ENCODE results near the gene MPIG6B.
"Not testable (repeated sequence)": the region's sequence is repeated elsewhere in the genome, so short reads cannot be mapped to it uniquely, and the experiment has no call there.

Gene MPIG6B

DNA sequence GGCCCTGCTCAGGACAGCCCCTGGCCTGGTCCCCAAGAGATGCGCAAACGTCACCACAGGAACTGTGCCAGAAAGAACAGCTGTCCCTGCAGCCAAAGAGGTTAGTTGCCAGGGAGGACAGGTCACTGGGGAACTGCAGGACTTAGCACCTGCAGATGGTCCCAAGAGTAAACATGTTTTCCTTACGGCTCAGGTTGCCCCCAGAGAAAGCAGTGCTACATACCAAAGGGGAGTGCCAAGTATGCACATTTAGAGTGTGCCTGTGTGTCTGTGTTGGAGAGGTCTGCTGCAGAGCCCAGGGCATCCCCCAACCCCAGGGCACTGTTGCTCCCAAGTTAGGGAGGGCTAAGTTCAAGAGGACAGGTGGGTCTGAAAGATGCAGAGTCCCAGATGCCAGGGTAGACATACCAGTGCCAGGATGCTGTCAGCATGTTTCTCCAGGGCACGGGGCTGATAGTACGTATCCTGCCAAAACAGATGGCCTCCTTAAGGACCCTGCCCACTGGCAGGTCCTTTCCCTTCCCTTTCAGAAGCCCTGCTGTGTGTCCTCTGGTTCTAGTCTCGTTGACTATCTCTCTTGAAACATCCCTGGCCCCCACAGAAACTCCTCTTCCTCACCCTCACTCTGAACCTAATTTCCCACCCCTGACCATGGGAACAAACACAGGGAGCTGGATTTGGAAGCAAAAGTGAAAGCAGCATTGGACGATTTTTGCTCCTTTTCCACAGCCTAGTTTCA lies 21.3 kb upstream of the MPIG6B start:
- peak; percentile 69 for DNase-seq

DNA sequence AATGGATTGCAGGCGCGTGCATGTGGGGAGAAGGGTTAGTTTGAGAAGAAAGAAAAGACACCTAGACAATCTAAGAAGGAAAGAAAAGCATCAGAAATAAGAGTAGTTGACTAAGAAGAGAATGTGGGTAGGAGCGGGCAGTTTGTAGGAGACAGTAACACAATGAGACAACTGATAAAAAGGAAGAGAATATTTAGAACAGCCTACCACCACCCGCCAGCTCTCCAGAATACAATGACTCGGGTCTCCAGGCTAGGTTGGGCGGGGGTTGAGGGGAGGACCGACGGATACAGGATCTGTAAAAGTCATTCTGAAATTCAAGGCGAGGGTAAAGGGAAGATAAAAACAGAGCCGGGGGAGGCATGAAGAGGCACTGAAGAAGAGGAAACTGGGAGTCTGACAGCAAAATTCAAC lies 20.8 kb upstream of the MPIG6B start:
- peak; percentile 40 for DNase-seq

DNA sequence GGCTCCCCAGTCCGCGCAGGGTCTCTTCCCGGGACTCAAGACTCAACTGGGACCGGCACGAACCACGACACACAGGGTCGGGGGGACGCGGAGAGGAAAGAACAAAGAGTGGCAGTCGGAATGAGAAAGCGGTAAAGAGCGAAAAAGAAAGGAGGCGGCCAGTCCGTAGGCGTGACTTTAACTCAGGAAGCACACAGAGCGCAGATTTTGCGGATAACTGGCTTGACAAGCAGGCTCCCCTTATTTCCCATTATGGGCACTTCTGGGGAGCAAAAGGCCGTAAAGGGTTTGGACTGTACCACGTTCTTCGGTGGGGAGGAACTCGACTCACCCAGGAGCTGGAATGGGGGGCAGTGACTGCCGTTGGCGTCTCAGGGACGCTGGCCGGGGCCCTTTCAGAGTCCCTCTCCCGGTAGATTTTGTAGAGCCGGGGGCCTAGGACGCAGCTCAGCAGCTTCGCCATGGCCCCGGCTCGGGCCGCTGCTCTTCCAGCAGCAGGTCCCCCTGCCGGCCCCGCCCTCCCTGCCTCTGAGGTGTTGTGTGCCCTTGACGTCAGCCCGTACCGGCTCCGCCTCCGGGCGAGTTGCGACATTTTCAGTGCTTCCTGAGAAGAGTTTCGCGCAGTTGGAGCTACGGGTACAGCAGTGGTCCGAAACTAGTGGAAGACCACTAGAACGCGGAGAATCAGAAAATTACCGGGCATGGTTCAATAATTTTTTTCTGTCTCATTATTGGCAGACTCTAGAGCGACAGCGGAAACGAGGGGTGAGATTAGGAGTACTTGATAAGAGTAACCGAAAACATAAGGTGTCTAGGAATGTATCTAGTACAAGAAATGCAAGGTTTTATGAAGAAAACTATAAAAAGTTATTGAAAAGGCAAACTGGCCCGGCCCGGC lies 20.1 kb upstream of the MPIG6B start, which contains the start of gene ABHD16A:
ABHD16A (minus strand) TSS at position 506 of the 898 bp plus-strand sequence; CDS start at position 463, 43 bp downstream.
- DNase-seq = peak; percentile 98

DNA sequence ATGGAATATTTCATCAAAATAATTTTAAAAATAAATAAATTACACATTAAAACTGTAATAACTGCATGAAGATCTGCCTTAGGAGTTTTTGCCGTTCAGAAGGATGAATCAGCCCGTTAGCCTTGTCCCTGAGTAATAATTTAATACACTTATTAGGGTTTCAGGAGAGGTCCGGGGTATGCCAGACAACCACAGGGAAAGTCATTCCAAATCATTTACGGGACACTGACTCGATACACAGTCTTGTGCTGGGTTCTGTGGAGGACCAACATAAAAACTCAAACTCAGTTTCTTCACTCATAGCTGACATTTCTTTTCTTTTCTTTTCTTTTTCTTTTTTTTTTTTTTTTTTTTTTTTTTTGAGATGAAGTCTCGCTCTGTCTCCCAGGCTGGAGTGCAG lies 17.2 kb upstream of the MPIG6B start:
- DNase-seq = no peak

DNA sequence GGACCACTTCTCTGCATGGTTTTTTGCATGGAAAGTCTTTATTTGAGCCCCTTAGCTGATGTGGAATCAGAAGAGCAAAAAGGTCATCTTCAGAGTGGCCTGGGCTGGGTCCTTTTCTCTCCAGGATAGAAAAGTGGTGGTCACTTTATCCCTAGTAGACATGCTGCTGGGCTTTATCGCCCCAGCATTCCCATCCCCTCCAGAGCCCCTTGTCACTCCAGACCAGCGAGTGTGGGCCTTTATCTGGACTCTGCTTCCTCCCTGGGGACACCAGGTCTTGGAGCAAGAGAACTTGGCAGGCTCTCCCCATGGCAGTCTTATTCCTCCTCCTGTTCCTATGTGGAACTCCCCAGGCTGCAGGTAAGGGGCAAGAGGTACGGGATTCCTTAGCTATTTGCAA lies 16.6 kb upstream of the MPIG6B start, which contains the start of gene LY6G6F:
LY6G6F (plus strand) TSS at position 268 of the 400 bp plus-strand sequence; CDS start at position 309, 41 bp downstream.
- no peak for DNase-seq

DNA sequence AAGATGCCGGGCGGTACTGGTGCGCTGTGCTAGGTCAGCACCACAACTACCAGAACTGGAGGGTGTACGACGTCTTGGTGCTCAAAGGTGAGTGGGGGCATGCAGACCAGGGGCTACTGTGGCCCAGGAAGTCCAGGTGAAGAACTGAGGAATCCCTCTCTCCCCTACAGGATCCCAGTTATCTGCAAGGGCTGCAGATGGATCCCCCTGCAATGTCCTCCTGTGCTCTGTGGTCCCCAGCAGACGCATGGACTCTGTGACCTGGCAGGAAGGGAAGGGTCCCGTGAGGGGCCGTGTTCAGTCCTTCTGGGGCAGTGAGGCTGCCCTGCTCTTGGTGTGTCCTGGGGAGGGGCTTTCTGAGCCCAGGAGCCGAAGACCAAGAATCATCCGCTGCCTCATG lies 15.5 kb upstream of the MPIG6B start:
- DNase-seq = no peak

DNA sequence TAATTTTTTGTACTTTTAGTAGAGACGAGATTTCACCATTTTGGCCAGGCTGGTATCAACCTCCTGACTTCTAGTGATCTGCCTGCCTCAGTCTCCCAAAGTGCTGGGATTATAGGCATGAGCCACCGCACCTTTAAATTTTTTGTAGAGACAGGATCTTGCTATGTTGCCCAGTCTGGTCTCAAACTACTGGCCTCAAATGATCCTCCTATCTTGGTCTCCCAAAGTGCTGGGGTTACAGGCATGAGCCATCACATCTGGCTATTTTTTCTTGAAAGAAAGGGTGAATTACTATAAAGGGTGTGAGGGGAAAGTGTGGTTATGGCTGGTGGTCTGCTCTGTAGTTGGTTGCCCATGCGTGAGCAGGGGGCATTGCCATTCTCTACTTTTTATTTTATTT lies 14.9 kb upstream of the MPIG6B start:
- DNase-seq = no peak

DNA sequence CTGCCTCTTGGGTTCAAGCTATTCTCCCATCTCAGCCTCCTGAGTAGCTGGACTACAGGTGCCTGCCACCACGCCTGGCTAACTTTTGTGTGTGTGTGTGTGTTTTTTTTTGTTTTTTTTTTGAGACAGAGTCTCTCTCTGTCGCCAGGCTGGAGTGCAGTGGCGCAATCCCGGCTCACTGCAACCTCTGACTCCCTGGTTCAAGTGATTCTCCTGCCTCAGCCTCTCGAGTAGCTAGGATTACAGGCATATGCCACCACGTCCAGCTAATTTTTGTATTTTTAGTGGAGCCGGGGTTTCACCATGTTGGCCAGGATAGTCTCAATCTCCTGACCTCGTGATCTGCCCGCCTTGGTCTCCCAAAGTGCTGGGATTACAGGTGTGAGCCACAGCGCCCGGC lies 14.0 kb upstream of the MPIG6B start:
- DNase-seq = not testable (repeated sequence)

DNA sequence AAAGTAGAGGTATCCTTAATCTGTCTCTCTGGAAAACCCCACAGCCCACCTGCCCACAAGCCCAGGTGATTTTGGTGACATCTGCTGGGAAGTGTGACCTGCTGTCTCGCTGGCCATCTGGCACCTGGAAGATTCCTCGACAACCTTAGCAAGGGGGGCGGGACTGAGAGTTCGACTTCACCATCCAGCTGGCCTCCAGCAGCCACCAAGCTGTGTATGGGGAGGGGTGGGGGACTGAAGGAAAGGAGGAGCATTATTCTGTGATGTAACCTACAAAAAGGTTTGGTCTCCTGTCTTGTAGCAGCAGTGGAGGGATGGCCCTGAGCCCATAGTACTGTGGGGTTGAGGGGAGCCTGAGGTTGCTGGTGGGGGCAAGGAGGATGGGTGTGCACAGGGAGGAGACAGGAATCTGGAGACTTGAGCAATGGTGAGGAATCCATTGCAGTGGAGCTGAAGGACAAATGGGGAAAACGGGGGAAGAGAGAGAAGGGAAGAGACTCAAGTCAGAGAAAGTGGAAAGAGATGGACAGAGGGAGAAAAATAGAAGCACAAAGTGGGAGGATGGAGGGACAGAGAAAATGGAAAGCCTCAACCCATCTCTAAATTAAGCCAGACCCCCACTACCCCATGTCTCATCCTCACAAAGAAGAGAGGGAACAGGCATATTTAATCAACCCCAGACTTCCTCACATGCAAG lies 12.5 kb upstream of the MPIG6B start:
- DNase-seq = no peak

DNA sequence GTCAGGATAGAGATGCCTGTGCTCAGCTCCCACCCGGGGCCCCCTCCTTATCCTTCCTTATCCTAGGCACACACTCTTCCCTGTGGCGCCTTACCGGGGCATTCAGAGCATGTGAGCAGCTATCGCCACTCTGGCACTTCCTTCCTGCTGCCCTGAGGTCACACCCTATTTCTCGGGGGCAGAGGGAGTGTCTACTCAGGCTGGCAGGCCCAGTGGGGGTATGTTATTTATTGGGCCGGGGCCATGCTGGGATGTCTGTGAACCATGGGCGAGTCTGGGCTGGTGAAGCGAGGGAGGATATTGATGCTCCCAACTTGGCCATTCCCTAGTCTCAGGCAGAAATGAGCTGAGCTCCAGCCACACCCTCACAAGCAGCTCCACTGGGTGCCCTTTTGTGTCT lies 11.9 kb upstream of the MPIG6B start:
- no peak for DNase-seq

DNA sequence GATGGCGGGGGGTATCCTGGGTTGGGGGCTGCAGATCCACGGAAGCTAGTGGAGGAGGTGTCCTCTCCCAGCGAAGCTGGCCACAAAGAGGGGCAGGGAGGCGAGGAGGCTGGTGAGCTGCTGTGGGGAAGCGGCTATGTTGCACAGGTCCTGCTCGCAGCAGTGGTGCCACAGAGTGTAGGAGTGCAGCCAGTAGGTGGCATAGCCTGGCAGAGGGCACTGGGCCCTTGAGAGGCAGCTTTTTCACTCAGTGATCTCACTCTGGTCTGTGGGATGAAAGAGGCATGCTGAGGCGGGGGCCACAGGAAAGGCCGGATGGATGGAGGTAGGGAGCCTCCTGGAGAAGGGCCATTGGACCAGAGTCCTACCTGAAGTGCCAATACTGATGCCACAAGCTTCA lies 10.9 kb upstream of the MPIG6B start:
- no peak for DNase-seq

DNA sequence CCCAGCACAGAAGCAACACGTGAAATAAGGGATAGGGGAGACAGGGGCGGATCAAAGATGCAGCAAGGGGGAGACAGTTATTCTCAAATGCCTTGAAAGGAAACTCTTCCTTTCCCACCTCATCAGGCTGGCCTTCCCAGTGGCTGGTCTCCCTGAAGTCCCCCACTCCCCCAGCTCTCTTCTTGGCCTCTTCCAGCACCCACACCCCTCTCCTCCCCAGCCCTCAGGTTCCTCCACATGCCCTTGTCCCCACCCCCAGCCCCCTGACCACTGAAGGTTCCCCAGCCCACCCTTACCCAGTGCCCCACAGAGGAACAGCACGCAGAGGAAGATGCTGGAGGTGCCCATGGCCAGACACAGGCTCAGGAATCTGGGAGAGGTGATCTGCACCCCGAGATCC lies 9.7 kb upstream of the MPIG6B start:
- no peak for DNase-seq

DNA sequence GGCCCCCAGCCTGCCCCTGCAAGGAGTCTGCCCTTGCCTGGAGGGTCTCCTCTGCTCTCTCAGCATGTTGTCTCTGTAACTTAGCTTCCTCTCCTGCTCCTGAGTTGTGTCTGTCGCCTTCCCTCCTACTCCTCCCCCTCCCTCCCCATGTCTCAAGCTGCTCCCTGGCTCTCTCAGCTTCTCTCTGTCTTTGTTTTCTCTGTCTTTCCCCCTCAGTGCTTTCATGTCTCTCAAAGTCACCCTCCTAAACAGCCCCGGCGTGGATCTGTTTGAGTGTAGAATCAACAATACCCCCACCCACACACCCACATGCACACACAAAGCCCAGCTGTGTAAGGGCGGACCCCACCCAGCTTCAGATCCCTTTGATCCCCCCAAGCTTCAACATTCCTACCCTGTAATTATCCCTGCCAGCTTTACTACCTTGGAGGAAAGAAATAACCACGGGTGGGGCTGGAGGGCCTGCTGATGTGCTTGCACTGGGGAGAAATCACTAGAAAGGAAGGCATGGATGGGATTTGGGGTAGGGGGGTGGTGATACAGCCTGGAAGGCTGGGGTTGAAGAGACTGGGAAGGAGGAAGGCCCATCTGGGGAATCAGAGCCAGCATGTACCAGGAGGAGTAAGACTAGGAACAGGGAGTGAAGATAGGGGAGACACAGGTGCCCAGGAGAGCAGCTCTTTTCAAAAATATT lies 9.0 kb upstream of the MPIG6B start:
- DNase-seq = peak; percentile 41

DNA sequence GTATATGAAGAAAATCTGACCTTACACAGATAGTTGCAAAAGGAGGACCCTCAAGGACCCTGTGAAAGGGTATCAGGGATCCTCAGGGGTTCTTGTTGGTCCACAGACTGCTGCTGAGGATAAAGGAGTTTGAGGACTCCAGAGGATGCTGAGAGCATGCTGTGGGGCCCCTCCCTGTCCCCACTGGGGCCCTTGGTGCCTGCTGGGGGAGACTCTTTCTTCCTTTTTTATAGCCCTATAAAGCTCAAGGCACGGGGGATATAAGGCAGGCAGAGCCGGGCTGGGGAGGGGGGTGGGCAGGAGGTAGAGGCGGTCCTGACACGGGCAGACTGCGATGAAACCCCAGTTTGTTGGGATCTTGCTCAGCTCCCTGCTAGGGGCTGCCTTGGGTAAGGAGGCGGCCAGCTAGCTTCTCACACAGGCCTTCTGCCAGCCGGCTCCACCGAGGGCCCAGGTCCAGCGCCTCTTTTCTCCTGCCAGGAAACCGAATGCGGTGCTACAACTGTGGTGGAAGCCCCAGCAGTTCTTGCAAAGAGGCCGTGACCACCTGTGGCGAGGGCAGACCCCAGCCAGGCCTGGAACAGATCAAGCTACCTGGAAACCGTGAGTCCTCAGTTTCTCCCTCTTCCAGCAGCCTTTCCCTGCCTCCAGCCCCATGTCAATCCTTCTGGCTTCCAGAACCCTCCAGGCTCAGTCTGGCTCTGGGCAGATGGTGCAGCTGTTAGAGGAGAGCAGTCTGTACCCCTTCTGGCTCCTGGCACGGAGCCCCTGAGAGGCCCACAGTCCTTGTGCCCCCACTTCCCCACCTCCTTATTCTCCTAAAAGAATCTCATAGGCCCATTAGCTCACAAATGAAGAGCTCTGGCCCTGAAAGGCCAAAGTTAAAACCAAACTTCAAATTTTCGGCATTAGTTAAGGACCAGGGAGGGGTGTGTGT lies 7.9 kb upstream of the MPIG6B start, which contains the start of gene LY6G6D:
LY6G6D (plus strand) TSS at position 327 of the 937 bp plus-strand sequence; CDS start at position 335, 8 bp downstream.
- DNase-seq = no peak

DNA sequence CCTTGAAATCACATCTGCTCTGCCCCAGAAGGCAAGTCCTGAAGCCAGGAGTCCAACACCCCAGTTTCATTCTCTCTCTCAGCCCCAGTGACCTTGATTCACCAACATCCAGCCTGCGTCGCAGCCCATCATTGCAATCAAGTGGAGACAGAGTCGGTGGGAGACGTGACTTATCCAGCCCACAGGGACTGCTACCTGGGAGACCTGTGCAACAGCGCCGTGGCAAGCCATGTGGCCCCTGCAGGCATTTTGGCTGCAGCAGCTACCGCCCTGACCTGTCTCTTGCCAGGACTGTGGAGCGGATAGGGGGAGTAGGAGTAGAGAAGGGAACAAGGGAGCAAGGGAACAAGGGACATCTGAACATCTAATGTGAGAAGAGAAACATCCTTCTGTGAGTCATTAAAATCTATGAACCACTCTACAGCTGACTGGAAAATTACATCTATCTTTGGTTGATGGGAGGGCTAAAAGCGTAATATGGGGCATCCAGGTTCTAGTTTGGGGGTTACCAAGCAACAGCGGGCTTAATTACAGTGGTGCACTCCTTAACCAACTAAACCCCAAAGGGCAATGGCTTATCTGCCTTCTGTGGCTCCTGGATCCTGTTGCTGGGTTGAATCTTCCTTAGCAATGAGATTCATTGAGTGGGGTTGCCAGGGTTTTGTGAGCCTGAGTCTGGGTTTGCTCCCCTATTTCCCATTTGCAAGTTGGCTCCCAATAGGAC lies 5.5 kb upstream of the MPIG6B start:
- DNase-seq = no peak

DNA sequence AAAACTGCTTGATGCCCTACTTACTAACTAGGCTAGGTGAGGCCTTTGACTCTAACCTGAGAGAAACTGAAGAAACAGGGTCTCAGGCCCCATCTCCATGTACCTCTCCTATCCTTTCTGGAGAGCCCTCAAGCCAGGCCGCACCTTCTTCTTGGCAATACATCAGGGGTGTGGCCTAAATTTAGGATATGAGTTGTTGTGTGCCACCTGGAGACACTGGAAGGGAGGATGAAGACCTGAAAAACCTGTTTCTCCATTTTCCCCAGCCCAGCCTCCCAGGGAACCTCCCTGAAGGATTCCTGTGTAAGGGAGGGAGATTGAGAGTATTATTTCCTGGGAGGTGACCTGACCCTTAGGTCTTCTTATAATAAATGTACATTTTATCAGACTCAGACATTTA lies 4.9 kb upstream of the MPIG6B start:
- no peak for DNase-seq

DNA sequence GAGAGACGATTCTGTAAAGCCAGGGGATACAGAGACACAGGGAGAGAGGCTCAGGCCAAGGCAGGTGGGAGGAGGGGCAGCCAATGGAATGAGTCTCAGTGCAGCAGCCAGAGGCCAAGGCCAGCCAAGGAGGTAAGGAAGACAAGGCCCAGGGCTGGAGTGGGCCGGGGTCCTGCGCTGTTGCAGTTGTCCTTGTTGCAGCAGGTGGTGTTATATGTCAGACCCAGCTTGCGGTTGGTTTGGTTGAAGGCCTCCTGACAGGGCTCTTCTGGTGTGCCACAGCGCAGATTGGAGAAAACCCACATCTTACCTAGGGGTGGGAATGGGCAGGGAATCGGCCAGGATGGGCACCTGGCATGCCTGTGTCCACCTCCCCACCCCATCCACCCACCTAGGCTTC lies 4.2 kb upstream of the MPIG6B start:
- no peak for DNase-seq

DNA sequence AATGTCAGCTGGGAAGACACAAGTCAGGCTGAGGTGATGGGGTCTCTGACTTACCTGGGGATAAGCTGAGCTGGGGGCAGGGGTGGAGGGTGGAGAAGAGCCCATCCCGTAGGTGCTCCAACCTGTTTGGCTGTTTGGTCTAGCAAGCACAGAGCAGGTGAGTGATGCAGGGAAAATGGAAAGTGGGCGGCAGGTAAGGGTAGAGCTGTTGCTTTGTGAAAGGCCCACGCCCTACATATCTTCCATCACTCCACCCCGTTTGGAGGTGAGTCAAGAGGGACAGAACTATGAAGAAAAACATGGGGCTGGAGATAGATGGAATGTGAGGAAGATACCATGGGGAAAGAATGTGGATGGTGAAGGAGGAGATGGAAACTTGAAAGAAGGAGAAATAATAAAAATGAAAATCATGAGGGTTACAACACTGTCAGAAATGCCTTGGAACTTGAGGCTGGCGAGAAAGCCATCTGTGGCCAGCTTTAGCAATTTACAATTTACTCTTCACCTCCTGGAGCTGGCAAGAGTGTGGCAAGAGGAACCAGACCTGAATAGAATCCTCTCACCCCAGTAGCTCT lies 2.9 kb upstream of the MPIG6B start:
- no peak for DNase-seq

DNA sequence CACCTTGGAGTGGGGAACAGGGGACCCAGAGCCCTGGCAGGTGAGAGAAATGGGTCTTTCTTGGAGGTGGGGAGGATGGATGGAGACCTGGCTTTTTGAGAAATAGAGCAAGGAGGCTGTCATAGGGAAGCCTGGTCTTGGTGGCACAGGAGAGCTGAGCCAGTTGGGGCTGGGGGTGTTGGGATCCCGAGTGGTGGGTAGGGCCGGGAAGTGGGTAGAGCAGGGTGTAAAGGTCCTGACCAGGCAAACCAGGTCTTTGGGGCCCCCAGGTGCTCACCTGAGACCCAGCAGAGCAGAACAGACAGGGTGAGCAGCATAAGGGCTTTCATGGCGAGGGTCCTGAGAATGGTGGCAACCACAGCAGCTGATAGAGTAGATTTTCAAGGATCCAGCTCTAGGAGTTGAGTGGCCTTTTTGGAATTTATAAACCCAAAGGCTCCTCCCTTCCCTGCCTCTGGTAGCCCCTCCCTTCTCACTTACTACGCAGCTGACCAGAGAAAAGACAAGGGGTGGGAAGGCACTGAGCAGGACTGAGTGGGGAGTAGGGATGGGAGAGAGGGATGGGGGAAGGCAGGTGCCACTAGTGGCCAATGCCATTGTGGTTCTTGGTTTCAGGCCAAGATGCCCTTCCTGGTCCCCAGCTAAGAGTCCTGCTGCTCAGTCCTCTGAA lies 1.7 kb upstream of the MPIG6B start, which contains the start of gene LY6G6C:
LY6G6C (minus strand) TSS at position 396 of the 670 bp plus-strand sequence; CDS start at position 329, 67 bp downstream.
- DNase-seq = no peak

DNA sequence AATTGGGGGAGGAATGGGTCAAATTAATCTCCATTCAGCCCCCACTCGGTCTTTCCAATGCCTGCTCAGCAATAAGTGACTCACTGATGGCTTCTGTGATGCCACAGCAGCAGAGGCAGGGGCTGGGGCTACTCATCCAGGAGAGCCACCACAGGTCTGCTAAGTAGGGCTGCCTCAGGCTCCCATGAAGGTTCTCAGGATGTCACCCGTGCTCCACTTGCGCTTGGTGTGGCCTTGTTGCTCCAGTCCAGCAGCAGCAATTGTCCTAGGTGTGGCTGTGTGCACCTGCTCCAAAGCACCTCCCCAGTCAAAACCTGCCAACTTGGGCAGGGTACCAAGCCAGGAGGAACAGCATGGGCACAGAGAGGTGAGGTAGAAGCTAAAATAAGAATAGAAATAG lies 1.0 kb upstream of the MPIG6B start:
- no peak for DNase-seq

All from NCI-H146 (cell line).